ENCODE results near the gene MAPK11. TPM values are rescaled to one million over a fixed set of nuclear protein-coding genes. Genes with fewer than 3 reads are reported as not detected.

Gene MAPK11
- total and polyA plus RNA-seq, 9 donors: 0.92 to 31.6 (median 12.0) TPM

Other genes starting within 250 kb of the MAPK11 start
- not detected for gene TTLL8, start 212.1 kb downstream of the MAPK11 start, total RNA-seq
- gene TTLL8, start 212.1 kb downstream of the MAPK11 start, polyA plus RNA-seq: not detected
- 1 to 10 TPM in 1 of 7 donors, under 1 TPM in 4, not detected in 2; 0.11 to 1.1 (median 0.35) TPM for gene MLC1, start 185.0 kb downstream of the MAPK11 start, total RNA-seq
- gene MLC1, start 185.0 kb downstream of the MAPK11 start, polyA plus RNA-seq: under 1 TPM; 0.27 to 0.67 TPM
- gene MOV10L1, start 180.4 kb downstream of the MAPK11 start, total RNA-seq: 1 to 10 TPM in 6 of 7 donors, under 1 TPM in 1; 0.94 to 6.3 (median 2.5) TPM
- 1 to 10 TPM; 1.6 to 2.0 TPM for gene MOV10L1, start 180.4 kb downstream of the MAPK11 start, polyA plus RNA-seq
- gene PANX2, start 99.6 kb downstream of the MAPK11 start, total RNA-seq: 1 to 10 TPM; 1.8 to 5.6 (median 3.1) TPM
- gene PANX2, start 99.6 kb downstream of the MAPK11 start, polyA plus RNA-seq: 1 to 10 TPM in 1 of 2 donors, under 1 TPM in 1; 0.27 to 2.0 TPM
- gene TRABD, start 84.5 kb downstream of the MAPK11 start, total RNA-seq: 10 to 100 TPM; 23.5 to 35.2 (median 27.2) TPM
- gene TRABD, start 84.5 kb downstream of the MAPK11 start, polyA plus RNA-seq: 10 to 100 TPM in 1 of 2 donors, under 1 TPM in 1; 0.58 to 25.9 TPM
- gene SELENOO, start 69.4 kb downstream of the MAPK11 start, total RNA-seq: 10 to 100 TPM; 18.9 to 31.1 (median 23.0) TPM
- gene SELENOO, start 69.4 kb downstream of the MAPK11 start, polyA plus RNA-seq: 10 to 100 TPM in 1 of 2 donors, under 1 TPM in 1; 0.40 to 23.4 TPM
- 10 to 100 TPM; 35.9 to 52.2 (median 40.8) TPM for gene TUBGCP6, start 25.4 kb downstream of the MAPK11 start, total RNA-seq
- gene TUBGCP6, start 25.4 kb downstream of the MAPK11 start, polyA plus RNA-seq: 10 to 100 TPM in 1 of 2 donors, 1 to 10 TPM in 1; 7.5 to 42.6 TPM
- 10 to 100 TPM; 24.9 to 44.6 (median 41.1) TPM for gene HDAC10, start 19.1 kb downstream of the MAPK11 start, total RNA-seq
- 10 to 100 TPM in 1 of 2 donors, 1 to 10 TPM in 1; 2.3 to 33.2 TPM for gene HDAC10, start 19.1 kb downstream of the MAPK11 start, polyA plus RNA-seq
- gene MAPK12, start 8.7 kb downstream of the MAPK11 start, total RNA-seq: 10 to 100 TPM in 6 of 7 donors, 1 to 10 TPM in 1; 7.9 to 35.3 (median 23.3) TPM
- gene MAPK12, start 8.7 kb downstream of the MAPK11 start, polyA plus RNA-seq: 10 to 100 TPM in 1 of 2 donors, under 1 TPM in 1; 0.87 to 26.5 TPM
- gene PLXNB2, start 37.3 kb upstream of the MAPK11 start, total RNA-seq: 100 to 1,000 TPM; 121 to 274 (median 229) TPM
- 100 to 1,000 TPM in 1 of 2 donors, 10 to 100 TPM in 1; 26.5 to 135 TPM for gene PLXNB2, start 37.3 kb upstream of the MAPK11 start, polyA plus RNA-seq
- gene DENND6B, start 56.6 kb upstream of the MAPK11 start, total RNA-seq: 10 to 100 TPM in 2 of 7 donors, 1 to 10 TPM in 5; 2.6 to 17.3 (median 7.4) TPM
- 1 to 10 TPM in 1 of 2 donors, under 1 TPM in 1; 0.38 to 5.6 TPM for gene DENND6B, start 56.6 kb upstream of the MAPK11 start, polyA plus RNA-seq
- gene PPP6R2, start 72.9 kb upstream of the MAPK11 start, total RNA-seq: 10 to 100 TPM; 30.1 to 52.9 (median 37.8) TPM
- 10 to 100 TPM in 1 of 2 donors, 1 to 10 TPM in 1; 8.2 to 33.4 TPM for gene PPP6R2, start 72.9 kb upstream of the MAPK11 start, polyA plus RNA-seq
- gene SBF1, start 204.7 kb upstream of the MAPK11 start, total RNA-seq: 10 to 100 TPM; 25.6 to 86.0 (median 65.1) TPM
- 10 to 100 TPM in 1 of 2 donors, 1 to 10 TPM in 1; 1.9 to 36.7 TPM for gene SBF1, start 204.7 kb upstream of the MAPK11 start, polyA plus RNA-seq
- gene ADM2, start 211.2 kb upstream of the MAPK11 start, total RNA-seq: 1 to 10 TPM in 1 of 7 donors, under 1 TPM in 3, not detected in 3; 0.11 to 2.6 (median 0.21) TPM
- under 1 TPM; 0.01 to 0.03 TPM for gene ADM2, start 211.2 kb upstream of the MAPK11 start, polyA plus RNA-seq
- under 1 TPM in 1 of 7 donors, not detected in 6; 0.20 TPM for gene MIOX, start 216.5 kb upstream of the MAPK11 start, total RNA-seq
- gene MIOX, start 216.5 kb upstream of the MAPK11 start, polyA plus RNA-seq: not detected
- 10 to 100 TPM; 43.6 to 76.6 (median 60.9) TPM for gene LMF2, start 237.3 kb upstream of the MAPK11 start, total RNA-seq
- 10 to 100 TPM in 1 of 2 donors, 1 to 10 TPM in 1; 1.5 to 52.3 TPM for gene LMF2, start 237.3 kb upstream of the MAPK11 start, polyA plus RNA-seq
- gene NCAPH2, start 237.8 kb upstream of the MAPK11 start, total RNA-seq: 10 to 100 TPM; 37.1 to 61.5 (median 53.7) TPM
- gene NCAPH2, start 237.8 kb upstream of the MAPK11 start, polyA plus RNA-seq: 10 to 100 TPM; 11.5 to 49.0 TPM

Measured in ovary (tissue), 9 donors.